OCI-LY7 (cell line): ENCODE measurements around the gene CHD1.

Experiments used
- CTCF ChIP-seq: fragments of 200-600 bp; sonication (generic); conservative IDR thresholded peaks from 2 replicates; pipeline ENCODE4 v1.5.1; 2014; ENCODE audit warnings: mild to moderate bottlenecking, antibody characterized with exemption, low read length, moderate library complexity, mixed read lengths
- EZH2phosphoT487 ChIP-seq: fragments of 200-600 bp; sonication (generic); IDR thresholded peaks from 2 replicates; pipeline ENCODE4 v1.6.1; 2018; ENCODE audit warnings: low read depth, borderline replicate concordance, mild to moderate bottlenecking, mixed run types, antibody characterized with exemption, low read length, moderate library complexity, mixed read lengths

DNA sequence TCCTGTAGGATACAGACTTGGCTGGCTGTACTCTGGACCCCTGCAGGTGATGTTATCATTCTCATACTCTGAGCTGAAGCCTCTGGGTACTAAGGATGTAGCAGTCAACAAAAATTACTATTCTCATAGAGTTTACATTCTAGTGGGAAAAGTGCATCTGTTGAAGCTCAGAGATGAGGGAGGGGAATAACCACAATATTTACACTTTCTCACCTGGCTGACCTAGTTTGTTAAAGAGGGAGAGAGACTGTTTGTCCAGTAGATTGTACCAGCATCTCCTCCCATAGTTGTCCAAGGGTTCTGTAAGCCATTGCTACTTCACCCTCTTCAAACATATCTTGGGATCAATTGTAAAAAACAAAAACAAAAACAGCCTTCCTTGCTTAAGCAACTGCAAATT is 33.8 kb upstream of the CHD1 start:
- TF ChIP-seq CTCF (no peak), EZH2phosphoT487 (no peak)
